HL-60/S4 (cell line): Measurements from ENCODE around the gene RBPJ.

ENCODE experiments used
- in situ Hi-C: fragments of 300-500 bp; cut with MboI; formaldehyde crosslinking; loops from 2 replicates; pipeline ENCODE4 v1.14.3; 2022; ENCODE audit warnings: low sequenced_read_pairs

RBPJ gene

GRCh38 chr4:26452565-26453531, 132.0 kb downstream of the RBPJ start:
- in situ Hi-C loops = loop anchor here (25.0 kb wide), 1 partner anchor 559 kb away; no protein-coding TSS in a partner anchor

- in situ Hi-C loops = loop anchor here (25.0 kb wide), 1 partner anchor 557 kb away; no protein-coding TSS in a partner anchor
Observed at GRCh38 chr4:26454961-26455360, 134.1 kb downstream of the RBPJ start.

DNA sequence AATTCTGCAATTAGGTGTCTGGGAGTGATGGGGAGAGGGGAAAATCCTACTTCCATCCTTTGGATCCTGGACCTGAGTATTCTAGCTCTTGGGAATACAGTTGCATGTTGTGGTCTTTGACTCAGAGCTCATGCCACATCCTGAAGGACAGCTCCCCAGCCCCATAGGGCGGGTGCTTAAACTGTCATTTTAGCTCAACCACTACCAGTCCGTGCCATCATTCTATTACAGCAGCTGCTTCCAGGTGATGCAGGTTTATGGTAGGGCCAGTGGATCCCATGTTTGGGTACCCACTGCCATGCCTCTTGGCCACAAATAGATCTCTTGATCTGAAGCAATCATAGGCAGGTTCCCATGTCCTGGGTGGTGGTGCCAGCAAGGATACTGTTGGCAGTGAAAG, 134.8 kb downstream of the RBPJ start:
- in situ Hi-C loops = loop anchor here (25.0 kb wide), 1 partner anchor 557 kb away; no protein-coding TSS in a partner anchor

DNA sequence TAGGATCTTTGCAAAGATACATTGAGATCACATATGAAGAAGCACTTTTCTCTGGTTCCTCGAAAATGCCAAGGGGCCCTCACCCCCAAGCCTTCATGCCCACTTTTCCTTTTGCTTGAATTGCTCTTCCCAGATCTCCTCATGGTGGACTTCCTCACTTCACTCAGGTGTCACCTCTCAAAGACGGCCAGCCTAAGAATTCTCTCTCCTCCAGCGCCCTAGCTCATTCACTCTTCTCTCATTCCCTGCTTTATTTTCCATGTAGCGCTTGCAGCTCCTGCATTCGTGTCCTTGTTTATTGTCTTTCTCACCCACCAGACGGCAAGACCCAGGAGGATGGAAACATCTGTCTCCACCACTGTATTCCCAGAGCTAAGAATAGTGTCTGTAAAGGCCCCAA, 136.6 kb downstream of the RBPJ start:
- in situ Hi-C loops = loop anchor here (25.0 kb wide), 1 partner anchor 555 kb away; no protein-coding TSS in a partner anchor

DNA sequence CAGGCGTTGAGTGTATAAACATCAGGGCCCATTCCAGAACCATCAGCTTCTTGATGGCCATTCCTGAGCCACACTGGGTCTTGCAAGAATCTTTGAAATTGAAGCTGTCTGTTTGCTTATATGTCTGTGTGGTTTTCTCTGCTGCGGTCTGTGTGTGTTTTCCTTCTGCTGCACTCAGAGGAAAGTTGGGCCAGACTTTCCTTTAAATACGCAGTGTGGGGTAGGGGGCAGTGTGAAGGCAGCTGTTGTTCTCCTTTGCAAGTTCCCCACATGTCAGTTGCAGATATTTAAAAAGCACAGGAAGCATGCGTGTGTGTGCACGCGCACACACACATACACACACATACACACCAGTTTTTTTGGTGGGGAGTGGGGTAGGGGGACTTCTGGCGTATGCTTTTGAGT, 137.3 kb downstream of the RBPJ start:
- in situ Hi-C loops = loop anchor here (25.0 kb wide), 1 partner anchor 554 kb away; no protein-coding TSS in a partner anchor

GRCh38 chr4:26459054-26459755, 138.4 kb downstream of the RBPJ start:
- in situ Hi-C loops = loop anchor here (25.0 kb wide), 1 partner anchor 553 kb away; no protein-coding TSS in a partner anchor

GRCh38 chr4:26459756-26460530, 139.1 kb downstream of the RBPJ start:
- in situ Hi-C loops = loop anchor here (25.0 kb wide), 1 partner anchor 552 kb away; no protein-coding TSS in a partner anchor

GRCh38 chr4:26462874-26463273, 142.1 kb downstream of the RBPJ start:
- in situ Hi-C loops = loop anchor here (25.0 kb wide), 1 partner anchor 549 kb away; no protein-coding TSS in a partner anchor

GRCh38 chr4:26463386-26463785, 142.6 kb downstream of the RBPJ start:
- in situ Hi-C loops = loop anchor here (25.0 kb wide), 1 partner anchor 549 kb away; no protein-coding TSS in a partner anchor

DNA sequence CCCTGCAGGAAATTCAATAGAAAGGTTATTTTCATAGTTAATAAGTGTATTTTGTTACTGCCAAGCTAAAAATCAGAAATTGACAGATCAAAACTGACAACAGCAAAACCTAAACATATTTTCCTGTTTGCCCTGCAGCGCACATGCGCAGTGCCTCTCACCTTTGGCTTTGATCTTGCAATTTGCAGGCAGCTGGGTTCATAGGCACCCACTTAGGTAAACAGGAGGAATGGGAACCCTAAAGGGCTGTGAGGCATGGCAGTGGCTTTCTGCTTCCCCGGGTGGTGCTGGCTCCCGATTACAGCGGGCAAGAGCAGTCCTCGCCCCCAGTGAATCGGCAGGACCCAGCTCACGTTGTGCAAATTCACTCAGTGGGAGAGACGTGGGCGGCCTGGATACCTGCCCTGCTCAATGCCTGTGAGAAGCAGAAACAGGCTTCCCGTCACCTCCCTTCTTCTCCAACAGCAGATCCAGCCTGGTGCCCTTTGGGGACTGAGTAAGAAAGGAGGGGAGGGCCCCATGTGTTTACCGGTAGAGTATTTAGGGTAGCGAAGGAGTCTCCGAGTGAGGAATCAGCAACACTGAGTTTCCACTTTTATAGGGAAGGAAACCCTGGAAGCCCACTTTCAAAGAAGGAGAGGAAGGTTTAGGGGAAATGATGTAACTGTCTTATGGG, 143.7 kb downstream of the RBPJ start:
- in situ Hi-C loops = loop anchor here (25.0 kb wide), 1 partner anchor 548 kb away; no protein-coding TSS in a partner anchor

DNA sequence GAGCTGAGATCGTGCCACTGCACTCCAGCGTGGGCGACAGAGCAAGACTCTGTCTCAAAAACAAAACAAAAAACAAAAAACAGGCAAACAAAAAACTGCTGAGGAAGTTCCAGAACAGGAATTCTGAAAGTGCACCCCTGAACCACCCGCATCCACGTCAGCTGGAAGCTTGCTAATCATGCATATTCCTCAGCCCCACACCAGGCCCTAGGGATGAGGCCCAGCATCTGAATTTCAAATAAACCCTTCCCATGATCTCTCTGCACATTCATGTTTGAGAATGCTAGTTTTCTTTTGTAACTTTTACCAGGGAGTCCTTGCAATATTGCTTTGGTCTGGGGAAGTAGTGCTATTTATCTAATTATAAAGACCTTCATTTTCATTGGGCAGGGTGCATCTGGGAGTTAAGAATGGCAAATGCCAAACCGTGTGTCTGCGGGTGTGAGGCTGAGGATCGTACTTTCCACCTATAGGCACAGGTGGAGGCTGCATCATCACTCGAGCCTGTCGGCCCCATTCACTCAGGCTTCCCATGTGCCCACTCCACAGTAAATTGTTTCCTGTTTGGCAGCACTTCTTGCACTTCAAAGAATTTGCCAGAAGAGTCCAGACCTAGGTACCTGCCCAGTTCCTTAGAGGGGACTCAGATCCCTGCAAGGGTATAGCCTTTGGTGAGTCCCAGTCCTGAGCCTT, 145.9 kb downstream of the RBPJ start:
- in situ Hi-C loops = loop anchor here (25.0 kb wide), 1 partner anchor 546 kb away; no protein-coding TSS in a partner anchor

DNA sequence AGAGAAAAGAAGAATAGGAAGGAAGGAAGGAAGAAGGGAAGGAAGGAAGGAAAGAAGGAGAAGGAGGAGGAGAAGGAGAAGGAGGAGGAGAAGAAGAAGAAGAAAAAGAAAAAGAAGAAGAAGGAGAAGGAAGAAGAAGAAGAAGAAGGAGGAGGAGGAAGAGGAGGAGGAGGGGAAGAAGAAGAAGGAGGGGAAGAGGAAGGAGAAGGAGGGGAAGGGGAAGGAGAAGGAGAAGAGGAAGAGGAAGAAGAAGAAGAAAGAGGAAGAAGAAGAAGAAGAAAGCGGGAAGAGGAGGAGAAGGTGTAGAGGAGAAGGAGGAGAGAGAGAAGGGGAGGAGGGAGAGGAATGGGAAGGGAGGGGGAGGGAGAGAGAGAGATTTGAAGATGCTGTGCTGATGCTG, 146.9 kb downstream of the RBPJ start:
- in situ Hi-C loops = loop anchor here (25.0 kb wide), 1 partner anchor 545 kb away; no protein-coding TSS in a partner anchor

GRCh38 chr4:26468283-26468949, 147.6 kb downstream of the RBPJ start:
- in situ Hi-C loops = loop anchor here (25.0 kb wide), 1 partner anchor 544 kb away; no protein-coding TSS in a partner anchor

DNA sequence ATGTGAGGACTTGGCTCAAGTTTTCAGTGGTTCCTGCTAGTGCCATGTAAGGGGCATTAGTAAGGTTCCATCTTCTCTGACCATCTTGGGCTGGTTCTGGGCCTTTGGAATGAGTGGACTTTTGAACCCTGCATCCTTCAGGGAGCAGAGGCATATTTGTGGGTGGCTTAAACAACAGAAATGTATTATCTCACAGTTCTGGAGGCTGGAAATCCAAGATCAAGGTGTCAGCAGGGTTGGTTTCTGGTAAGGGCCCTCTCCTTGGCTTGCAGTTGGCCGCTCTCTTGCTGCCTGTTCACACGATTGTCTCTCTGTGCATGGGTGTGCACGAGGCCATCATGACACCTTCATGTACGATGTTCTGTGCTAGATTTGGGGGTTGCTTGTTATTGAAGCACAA, 148.2 kb downstream of the RBPJ start:
- in situ Hi-C loops = loop anchor here (25.0 kb wide), 1 partner anchor 543 kb away; no protein-coding TSS in a partner anchor

DNA sequence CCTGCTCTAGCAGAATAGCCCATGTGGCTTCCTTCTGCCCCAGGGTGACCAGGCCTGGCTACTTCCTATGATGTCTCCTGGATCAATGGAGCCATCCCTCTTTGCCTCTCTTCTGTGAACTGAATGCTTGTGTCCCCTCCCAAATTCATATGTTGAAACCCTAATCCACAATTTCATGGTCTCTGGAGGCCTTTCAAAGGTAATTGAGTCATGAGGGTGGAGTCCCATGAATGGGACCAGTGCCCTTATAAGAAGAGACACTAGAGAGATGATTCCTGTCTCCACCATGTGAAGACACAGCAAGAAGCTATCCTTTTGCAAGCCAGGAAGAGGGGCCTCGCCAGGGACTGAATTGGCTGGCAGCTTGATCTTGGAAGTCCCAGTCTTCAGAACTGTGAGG, 151.1 kb downstream of the RBPJ start:
- in situ Hi-C loops = loop anchor here (25.0 kb wide), 1 partner anchor 540 kb away; no protein-coding TSS in a partner anchor

GRCh38 chr4:26473893-26474292, 153.1 kb downstream of the RBPJ start:
- in situ Hi-C loops = loop anchor here (25.0 kb wide), 1 partner anchor 538 kb away; no protein-coding TSS in a partner anchor

DNA sequence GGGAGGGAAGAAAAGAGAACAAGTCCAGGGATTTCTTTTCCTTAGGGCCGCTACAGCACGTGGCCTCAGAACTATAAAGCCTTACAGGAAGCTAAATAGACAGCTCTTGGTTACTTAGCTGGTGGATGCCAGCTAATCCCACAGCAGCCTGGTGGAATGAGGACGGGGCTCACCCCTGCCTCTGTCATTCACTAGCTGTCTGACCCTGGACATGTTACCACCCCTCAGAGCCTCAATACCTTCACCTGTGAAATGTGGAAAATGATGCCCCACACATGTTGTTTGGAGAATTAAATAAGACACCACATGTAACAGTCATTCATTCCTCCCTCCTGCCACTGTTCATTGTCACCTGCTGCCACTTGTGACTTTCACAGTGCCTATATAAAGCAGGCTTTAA, 153.7 kb downstream of the RBPJ start:
- in situ Hi-C loops = loop anchor here (25.0 kb wide), 1 partner anchor 538 kb away; no protein-coding TSS in a partner anchor

DNA sequence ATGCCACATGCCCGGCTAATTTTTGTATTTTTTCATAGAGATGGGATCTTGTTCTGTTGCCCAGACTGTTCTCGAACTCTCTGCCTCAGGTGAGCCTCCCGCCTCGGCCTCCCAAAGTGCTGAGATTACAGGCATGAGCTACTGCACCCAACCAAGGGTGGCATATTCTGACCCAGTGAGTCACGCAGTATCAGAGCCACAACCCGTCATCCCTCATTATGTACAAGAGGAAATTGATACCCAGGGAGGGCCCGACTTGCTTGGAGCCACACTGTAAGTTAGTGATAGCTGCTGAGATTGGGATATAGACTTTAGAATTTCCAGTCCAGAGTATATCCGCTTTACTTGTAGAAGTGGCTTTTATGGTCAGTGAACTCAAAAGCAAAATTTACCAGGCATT, 154.9 kb downstream of the RBPJ start:
- in situ Hi-C loops = no loop called here
